ENCODE measurements around the gene ZFPL1.
"Not testable (repeated sequence)": the region's sequence is repeated elsewhere in the genome, so short reads cannot be mapped to it uniquely, and the experiment has no call there.

ZFPL1 gene

DNA sequence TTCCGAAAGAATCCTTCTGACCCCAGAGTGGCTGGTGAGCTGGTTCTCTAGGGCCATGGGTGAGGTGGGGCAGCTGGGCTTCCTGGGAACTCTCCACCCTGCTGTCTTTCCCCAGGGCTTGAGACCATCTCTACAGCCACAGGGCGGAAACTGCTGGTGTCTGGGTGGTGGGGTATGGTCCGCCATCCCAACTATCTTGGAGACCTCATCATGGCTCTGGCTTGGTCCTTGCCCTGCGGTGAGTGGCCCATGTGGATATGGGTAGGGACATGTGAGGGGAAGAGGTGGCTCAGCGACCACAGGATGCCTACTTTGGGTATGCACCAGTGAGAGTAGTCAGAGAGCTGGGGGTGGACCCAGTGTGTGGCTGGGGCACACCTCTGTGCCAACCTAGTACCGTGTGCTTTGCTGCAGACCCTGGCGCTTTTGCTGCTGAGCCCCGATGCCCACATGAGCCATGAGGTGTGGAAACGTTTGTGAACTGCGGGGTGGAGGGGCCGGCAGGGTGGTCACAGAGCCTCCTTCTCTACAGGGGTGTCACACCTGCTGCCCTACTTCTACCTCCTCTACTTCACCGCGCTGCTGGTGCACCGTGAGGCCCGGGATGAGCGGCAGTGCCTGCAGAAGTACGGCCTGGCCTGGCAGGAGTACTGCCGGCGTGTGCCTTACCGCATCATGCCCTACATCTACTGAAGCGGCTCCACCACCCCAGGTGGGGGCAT lies 31.5 kb downstream of the ZFPL1 start:
- no peak for DNase-seq (ENCODE audit: low read depth)

- DNase-seq (ENCODE audit: low read depth): no peak
Measured at GRCh38 chr11:65116370-65117205, 32.6 kb downstream of the ZFPL1 start.

DNA sequence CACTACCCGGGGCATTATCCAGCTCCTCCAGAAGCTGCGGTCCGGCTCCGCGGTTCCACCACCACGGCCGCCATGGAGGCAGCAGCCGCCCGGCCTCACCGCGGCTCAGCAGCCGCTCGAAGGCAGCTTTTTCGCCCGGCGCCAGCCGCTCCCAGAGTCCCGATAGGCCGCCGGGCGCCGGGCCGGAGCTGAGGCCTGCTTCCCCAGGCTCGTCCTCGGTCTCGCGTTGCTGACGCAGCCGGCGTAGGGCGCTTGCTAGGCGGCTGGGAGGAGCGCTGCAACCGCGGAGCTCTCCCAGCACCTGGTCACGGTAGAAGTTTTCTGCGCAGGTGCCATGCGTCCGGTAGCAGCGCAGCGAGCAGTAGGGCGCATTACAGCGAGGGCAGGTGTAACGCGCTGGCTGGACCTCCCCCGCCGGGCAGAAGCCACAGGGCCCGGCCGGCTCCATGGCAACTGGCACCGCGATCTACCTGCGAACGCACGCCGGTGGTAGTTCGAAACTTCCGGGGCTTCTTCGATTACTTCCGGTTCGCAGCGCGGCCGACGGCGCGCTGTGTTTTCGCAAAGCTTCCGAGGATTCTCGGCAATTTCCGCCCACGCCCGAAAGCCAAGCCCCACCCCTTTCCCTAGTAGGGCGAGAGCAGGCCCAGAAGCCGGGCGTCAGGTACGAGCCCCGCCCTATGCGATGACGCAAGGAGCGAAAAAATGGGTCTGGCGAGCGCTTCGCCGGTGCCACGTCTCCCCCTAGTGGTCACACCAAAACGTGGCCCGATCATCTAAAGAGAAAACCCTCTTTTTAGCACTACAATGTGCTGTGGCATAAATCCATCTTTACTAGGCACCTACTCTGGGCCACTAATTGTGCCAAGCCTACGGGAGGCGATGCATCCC lies 33.4 kb downstream of the ZFPL1 start, which contains the start of gene ZNHIT2:
Gene ZNHIT2 (minus strand): TSS at position 496 of the 891 bp plus-strand sequence. CDS start 48 bp downstream, at position 448.
- peak; percentile 96 for DNase-seq (ENCODE audit: low read depth)

DNA sequence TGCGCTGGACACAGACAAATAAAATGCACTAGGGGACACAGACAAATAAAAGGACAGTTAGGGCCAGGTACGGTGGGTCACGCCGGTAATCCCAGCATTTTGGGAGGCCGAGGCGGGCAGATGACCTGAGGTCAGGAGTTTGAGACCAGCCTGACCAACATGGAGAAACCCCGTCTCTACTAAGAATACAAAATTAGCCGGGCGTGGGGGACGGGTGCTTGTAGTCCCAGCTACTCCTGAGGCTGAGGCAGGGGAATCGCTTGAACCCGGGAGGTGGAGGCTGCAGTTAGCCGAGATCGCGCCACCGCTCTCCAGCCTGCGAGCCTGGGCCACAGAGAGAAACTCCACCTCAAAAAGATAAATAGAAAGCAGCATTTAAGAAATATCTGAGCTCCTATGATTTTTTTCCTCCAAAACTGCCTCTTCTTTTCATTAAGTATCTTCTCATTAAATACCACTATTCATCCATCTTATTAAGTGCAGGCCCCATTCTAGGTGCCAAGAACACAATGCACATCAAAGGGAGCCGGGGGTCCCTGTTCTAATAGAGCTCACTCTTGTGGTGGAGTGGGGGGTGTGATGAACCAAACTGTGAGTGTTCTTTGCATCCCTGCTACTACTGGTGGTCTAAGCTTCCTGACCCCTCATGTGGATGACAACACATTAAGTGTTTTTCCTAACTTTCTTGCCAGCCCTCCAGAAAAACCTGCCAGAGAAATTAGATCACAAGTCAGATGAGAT lies 34.2 kb downstream of the ZFPL1 start:
- DNase-seq (ENCODE audit: low read depth): no peak

- DNase-seq (ENCODE audit: low read depth): not testable (repeated sequence)
Measured at GRCh38 chr11:65118891-65119669, 35.1 kb downstream of the ZFPL1 start.

DNA sequence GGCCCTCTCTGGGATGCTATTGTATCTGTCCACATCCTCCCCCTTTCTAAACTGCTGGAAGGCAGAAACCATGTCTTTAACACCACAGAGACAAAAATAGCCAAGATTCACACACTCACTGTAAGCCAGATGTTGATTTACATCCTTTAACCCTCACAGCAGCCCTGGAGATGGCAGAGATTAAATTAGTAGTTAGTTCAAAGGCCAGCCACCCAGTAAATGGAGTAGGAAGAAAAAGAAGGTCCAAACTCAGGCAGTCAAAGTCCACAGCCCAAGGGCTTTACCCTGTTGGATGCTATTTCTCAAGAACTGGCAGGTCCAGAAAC lies 35.6 kb downstream of the ZFPL1 start:
- DNase-seq (ENCODE audit: low read depth): no peak

DNA sequence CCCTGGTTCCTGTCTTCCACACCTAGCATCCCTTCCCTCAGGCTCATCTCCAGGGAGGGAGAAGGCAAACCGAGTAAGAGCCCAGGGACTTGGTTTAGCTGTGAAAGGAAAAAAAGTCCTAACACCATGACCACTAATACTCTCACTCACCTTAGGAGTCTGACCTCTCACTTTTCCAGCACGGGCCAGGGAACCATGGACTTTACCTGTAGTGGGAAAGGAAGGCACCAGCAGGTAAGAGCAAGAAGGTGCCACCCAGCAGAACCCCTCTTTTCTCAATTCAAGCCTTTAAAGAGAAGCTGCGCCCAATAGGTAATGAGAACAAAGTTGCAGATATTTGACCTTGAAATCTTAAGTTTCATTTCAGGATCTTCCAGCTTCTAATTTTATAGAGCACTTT lies 36.8 kb downstream of the ZFPL1 start:
- DNase-seq (ENCODE audit: low read depth): no peak

DNA sequence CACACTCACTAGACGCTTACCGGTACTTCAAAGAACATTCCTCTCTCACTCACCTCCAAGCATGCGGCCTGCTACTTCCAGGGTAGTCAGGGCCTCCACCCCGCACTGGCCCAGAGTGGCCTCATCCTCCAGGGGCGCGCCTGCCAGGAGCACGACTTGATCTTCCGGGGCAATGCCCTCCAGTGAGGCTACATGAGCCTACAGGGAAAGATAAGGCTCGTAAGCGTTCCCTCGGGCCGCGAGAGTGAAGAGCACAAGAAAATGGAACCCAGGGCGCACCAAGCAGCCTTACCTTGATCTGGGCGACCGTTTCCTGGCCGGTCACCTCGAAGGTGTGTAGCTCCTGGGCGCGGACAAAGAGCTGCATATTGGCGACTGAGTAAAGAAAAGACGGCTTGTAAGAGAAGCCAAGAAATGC lies 37.4 kb downstream of the ZFPL1 start:
- DNase-seq (ENCODE audit: low read depth): no peak

- DNase-seq (ENCODE audit: low read depth): peak; percentile 92
Measured at GRCh38 chr11:65121865-65122696, 38.1 kb downstream of the ZFPL1 start, which contains the start of the genes FAU and MRPL49. Gene FAU (minus strand): TSS chr11:65122134. CDS start chr11:65121813, 321 bp downstream. Gene MRPL49 (plus strand): TSS chr11:65122321. CDS start chr11:65122347, 26 bp downstream.

GRCh38 chr11:65124480-65125196 lies 40.6 kb downstream of the ZFPL1 start:
- DNase-seq (ENCODE audit: low read depth): no peak

DNA sequence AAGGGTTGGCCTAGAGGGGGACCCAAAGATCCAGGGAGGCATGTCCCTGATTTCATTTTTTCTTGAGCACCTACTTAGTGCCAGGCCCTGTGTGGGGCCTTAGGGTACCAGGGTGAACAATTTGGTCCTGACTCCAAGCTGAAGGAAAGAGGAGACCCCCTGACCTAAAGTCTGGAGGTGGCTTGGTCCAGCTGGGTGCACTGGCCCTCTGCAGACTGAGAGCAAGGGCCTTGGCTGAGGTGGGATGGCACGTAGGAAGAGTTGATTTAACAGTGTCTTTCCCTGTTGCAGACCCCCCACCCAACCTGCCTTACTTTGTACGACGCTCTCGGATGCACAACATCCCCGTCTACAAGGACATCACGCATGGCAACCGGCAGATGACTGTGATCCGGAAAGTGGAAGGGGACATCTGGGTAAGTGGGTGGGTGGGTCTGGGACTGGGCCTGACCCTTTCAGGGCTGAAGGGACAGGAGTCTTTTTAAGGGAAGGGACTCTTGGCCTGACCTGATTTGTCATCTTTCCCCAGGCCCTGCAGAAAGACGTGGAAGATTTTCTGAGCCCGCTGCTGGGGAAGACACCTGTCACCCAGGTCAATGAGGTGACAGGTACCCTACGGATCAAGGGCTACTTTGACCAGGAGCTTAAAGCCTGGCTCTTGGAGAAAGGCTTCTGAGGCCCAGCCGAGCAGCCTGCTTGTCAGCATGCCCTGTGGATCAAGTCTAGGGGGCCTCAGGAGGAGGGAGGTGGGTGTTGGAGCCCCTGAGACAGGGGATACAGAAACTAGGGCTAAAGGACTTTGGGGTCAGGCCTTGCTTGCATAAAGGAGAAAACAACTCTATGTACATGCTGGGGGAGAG lies 41.4 kb downstream of the ZFPL1 start:
- DNase-seq (ENCODE audit: low read depth): no peak

- no peak for DNase-seq (ENCODE audit: low read depth)
Measured at GRCh38 chr11:65126624-65127274, 42.7 kb downstream of the ZFPL1 start.

- no peak for DNase-seq (ENCODE audit: low read depth)
Measured at GRCh38 chr11:65127473-65128181, 43.6 kb downstream of the ZFPL1 start.

- no peak for DNase-seq (ENCODE audit: low read depth)
Measured at GRCh38 chr11:65128182-65129145, 44.4 kb downstream of the ZFPL1 start.

DNA sequence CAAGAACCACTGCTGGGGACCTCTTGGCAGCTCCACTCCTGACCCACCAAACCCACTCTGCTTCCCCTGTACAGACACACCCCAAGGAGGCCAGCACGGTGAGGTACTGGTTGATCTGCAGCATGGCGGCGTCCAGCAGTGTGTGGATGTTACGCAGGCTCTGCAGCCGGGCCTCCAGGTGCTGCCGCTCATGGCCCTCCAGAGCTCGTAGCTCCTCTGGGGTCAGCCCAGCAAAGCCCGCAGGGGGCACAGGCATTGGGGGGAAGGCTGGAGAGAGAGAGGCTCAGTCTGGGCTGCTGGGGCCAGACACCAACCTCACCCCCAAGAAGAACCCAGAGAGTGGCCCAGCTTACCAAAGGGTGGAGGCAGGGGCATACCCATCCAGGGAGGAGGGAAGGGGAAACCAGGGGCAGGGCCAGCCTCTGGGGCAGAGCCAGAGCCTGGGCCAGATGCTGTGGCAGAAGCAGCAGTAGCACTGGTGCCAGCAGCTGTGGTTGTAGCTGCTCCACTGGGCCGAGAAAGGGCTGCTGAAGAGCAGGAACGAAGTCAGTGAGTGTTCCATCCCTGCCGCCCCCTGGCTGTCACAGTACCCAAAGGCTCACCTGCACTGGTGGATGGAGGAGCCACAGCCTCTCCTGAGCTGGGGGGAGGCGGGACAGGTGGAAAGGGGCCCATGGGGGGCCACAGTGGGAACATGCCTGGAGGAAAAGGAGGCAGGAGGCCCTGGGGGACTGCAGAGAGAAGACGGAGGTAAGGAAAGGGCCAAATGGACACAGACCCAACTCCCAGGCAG lies 45.8 kb downstream of the ZFPL1 start:
- DNase-seq (ENCODE audit: low read depth): no peak
